ENCODE data around the gene LRP2.
"Not testable (repeated sequence)": the region's sequence is repeated elsewhere in the genome, so short reads cannot be mapped to it uniquely, and the experiment has no call there.

The LRP2 gene

DNA sequence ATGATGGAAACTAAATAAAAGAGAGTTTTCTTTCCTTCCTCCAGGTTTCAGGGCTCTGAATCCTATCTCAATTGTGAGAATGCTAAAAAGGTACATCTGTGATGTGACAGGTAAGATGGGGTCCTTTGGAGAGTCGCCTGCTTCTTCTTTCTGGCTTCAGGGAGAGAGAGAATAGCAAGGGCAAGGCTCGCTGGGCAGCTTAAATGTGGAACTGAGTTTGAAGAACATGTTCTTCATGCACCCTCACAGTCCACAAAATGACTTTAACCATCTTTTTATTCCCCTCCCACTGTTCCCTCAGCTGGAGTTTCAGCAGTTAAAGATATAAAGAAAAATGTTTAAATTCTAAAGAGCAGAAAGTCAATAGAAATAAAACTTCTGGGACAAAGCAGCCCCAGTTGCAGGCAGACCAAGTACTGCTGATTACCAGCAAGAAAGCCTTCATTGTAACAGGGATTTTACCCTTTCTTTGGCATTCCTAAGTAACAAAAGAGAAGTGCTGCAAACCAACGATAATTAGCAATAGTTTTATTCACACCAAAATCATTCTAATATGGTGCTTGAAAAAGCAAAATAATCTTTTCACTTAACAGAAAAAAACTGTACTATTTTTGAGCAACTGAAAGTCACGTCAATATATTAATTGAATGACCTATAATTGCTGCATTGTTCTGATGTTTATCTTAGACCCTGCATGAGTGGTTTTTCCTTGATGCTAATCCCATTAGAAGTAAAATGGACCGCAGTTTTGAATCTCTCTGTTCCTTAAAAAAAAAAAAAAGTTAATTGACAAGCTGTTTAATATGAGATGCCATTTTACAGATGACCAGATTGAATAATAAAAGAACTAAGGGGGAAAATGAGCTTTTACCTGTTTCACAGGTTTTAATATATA, 61.5 kb downstream of the LRP2 start:
- DNase-seq: no peak

DNA sequence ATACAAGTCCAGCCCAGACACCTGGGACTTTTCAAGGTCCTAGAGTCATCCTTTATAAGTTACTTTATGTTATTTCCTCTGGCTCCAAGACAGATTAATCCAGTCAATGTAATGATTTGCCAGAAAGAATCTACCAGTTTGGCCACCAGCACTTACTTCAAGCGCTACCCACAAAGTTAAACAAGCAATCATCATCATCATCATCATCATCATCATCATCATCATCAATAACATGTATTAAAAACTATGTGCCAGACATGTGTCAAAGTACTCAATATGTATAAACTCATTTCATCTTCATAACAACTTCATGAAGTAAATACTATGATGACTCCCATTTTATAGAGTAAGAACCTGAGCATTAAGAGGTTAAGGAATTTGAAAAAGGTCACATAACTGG, 64.3 kb downstream of the LRP2 start:
- DNase-seq: no peak

GRCh38 chr2:169294001-169294675, 68.2 kb downstream of the LRP2 start:
- no peak for DNase-seq

DNA sequence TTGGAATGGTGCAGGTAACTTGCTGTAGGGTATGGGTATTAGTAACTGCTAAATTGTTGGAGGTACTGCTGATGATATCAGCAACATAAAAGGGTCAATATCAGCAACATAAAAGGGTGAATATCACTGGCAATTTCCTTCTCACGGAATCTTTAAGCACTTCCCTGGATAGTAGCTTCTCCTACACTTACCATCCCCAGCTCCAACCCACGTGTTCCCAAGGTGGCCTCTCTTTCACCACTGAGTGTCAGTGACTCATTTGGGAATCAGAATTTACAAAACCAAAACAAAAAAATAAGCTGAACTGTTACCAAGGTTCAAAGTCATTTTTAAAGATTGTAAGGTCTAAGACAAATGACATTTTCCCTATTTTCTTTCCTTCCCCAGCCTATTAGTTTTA, 70.8 kb downstream of the LRP2 start:
- DNase-seq: no peak

- DNase-seq: no peak
These were observed 71.9 kb downstream of the LRP2 start for GRCh38 chr2:169290433-169290832.

DNA sequence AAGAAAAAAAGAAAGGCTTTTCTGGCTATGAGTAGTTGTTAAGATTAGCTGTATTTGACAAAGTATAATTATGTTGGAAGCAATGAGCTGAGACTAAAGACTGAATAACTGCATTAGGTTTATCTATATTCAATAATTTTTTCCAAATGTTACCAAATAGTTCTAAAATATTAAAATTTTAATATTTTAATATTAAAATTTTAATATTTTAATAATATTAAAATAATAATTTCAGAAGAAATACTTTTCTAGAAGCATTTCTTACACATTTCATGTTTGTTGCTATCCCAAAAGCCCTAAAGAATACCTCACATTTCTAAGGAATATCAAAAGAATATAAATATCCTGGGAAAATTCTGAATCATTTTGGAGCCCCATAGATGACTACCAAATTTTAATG, 74.7 kb downstream of the LRP2 start:
- DNase-seq: no peak

DNA sequence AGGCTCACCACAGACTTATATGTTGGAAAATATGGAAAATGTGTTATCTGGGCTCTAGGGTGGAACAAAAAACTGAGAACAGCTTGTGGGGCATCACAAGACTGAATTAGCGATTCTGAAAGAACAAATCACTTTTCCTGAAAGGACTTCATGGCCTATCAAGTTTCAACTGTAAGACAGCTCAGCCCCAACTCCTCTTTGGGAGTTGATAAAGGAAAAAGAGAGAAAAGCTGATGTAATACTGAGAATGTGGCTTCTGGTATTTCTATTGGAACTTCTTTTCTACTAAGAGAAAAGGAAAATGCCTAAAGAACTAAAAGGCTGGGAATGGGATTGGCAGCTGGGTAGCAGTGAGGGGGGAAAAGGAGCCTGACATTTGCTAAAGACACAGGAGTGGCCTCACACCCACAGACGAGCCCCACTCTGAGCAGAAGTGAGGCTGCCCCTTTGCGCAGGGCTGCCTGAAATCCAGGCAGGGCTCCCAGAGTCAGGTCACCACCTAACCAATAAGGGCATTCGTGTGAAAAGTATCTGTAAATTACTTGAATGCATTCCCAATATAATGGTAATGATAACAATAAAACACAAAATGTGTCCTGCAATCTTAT, 75.6 kb downstream of the LRP2 start:
- DNase-seq: no peak

DNA sequence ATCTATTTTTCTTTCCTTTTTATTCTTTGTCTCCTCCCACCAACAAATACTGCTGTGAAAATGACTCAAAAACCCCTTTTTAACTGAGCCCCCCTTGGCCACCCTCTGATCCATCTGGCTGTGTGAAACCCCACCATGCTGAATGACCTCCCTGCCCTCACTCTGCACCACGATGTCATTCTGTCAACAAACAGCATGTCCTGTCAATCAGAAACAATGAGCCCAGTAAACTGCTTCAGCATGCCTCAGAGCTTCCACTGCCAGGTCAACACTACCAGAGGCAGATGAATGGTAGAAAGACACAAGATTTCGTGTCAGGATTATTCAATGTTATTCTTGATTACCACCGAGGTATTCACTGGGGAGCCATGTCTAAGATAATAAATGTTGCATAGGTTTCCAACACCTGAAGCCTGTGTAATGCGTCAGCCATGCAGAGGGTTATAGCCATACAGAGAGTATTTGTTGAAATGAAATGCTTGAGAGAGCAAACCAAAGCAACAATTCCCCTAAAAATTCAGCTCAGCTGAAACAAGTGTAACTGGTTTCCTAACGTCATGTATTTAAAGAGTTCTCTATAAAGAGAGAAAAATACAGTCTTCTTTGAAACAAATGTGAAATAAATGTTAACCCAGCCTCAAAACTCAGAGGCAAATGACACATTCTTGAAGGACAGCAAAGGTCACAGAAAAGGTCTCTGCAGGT, 76.7 kb downstream of the LRP2 start:
- DNase-seq: no peak

DNA sequence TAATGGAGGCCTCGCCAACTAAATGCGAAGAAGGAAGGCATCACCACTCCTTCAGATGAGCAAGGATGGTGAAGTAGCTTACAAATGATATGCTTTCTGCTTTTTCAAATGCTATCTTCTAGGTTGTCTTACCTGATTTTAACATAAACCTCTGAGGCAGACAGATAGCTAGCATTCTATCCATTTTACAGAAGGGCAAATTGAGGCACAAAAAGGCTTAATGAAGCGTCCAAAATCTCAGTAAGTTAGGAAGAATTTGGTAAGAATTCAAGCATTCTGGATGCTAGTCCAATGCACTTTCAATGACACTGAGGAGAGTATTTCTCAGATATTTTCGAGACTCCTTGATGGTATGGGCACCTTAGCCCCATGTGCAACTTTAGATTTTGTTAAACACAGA, 81.8 kb downstream of the LRP2 start:
- DNase-seq: no peak

- no peak for DNase-seq
These were observed 86.5 kb downstream of the LRP2 start for GRCh38 chr2:169275696-169276444.

- DNase-seq: no peak
These were observed 90.3 kb downstream of the LRP2 start for GRCh38 chr2:169272010-169272409.

GRCh38 chr2:169270574-169270973, 91.8 kb downstream of the LRP2 start:
- DNase-seq: not testable (repeated sequence)

GRCh38 chr2:169265591-169265990, 96.7 kb downstream of the LRP2 start:
- DNase-seq: no peak

- DNase-seq: no peak
These were observed 101.3 kb downstream of the LRP2 start for GRCh38 chr2:169260846-169261642.

DNA sequence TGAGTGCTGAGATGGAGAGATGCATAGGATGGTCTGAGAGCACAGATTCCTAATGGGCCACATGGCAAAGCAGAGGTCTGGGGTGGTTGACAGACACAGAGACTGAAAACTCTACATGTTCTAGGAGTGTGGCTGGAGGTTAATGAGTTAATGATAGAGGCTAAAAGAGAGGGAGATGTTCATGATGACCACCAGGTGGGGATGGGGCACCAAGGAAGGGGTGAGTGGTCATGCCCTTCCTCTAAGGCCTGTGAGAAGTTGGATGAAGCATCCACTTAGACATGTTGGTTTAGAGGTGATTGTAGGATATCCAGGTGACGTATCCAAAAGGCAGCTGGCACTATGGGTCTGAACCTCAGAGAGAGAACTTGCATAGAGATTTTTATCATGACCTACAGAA, 102.1 kb downstream of the LRP2 start:
- DNase-seq: no peak

DNA sequence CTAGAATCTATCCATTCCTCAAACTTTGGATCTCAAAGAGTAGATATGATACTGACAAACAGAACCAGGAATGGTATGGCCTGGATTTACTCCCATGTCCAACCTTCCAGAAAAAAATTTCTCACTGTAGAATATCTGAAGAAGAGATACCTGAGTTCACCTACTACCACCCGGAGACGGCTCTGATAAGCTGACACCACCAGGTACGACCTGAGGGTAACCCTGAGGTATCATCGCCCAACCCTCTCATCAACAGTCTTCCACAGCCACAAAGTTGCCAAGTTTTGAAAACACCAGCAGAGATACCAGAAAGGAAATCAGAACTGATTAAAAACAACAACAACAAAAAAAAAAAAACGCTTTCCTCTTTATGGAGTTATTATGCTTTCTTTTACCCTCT, 102.9 kb downstream of the LRP2 start:
- DNase-seq: no peak

DNA sequence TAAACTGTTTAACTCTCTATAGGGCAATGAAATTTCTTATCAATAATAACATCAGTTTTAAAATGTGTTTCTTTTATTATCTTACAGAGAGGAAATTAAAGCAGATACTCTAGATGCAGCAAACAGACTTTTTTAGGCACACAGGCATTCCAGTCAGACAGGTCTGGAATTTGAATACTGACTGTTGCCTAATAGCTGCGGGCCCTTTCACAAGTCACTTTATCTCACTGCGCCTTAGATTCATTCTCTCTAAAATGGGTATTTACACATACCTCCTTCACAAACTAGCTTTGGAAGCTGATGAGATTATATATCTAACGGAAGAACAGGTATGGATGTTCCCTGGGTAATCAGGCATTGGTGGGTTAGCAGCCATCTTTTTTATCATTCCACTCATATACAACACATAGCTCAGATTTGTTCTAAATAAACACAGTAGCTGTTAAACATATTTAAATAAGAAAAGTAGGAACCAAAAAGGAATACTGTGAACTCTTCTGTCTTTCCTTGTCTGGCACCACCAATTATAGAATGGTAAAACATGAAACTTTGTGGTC, 104.2 kb downstream of the LRP2 start:
- no peak for DNase-seq

DNA sequence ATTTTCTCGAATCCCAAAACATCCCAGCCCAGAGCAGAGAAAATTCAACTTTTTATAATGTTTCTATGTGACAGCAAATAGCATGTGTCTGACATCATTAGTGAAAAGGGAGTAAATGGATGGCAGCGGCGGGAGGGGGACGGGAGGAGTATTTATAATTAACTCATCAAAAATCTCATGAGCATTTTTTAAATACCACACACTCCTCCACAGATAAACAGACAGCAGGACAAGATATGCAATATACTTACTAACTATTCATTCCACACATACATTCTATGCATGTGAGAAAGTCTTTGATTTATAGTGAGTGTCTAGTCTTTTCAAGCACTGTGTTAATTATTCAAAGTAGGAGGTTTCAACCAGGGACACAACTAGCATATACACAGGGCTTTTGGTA, 107.6 kb downstream of the LRP2 start:
- DNase-seq: no peak

- DNase-seq: no peak
These were observed 115.1 kb downstream of the LRP2 start for GRCh38 chr2:169247211-169247610.

- no peak for DNase-seq
These were observed 121.9 kb downstream of the LRP2 start for GRCh38 chr2:169240405-169240804.

DNA sequence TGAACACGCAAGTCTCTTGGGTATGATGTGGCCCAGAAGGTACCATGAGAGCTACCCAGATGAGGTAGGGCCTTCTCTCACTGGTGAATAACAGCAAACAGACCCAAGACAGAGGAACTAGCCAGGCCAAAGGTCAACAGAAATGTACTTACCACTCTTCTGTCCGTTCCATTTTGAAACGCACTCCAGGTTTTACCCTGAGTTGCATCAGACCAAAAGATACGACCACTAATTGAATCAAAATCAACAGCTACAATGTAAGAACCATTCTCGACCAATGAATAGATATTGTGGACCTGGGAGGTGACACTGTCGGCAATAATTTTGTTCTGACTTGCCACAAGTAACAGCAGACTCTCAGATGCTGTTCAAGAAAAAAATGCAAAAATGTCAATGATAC, 124.4 kb downstream of the LRP2 start:
- DNase-seq: no peak
